Aorta (tissue), 5 donors: ENCODE data around the gene ZBTB17. TPM values are rescaled to one million over a fixed set of nuclear protein-coding genes. Genes with fewer than 3 reads are reported as not detected.

Source experiments
- ATAC-seq: fragments of 200-7000 bp; cut with Tn5 transposase; one replicate; pipeline ENCODE4 v1.9.1; 2022; ENCODE audit warnings: moderate library complexity; ENCODE audit not compliant: low FRiP score
- DNase-seq, 2 donors: peaks; one replicate each; pipeline ENCODE4 v3.0.0-alpha.2; 2020
- H3K27ac ChIP-seq, 2 donors: one replicate each; pipeline ENCODE4 v1.5.1; 2013; ENCODE audit warnings: low read length in 2 of 2, mild to moderate bottlenecking in 2 of 2, moderate library complexity in 2 of 2, control low read depth in 1 of 2, inconsistent platforms in 1 of 2, low read depth in 1 of 2
- H3K27me3 ChIP-seq, 2 donors: one replicate each; pipeline ENCODE4 v1.6.1; 2013; ENCODE audit warnings: control low read depth in 1 of 2, low read length in 1 of 2, mild to moderate bottlenecking in 1 of 2, moderate library complexity in 1 of 2; ENCODE audit not compliant: insufficient read depth in 2 of 2, control insufficient read depth in 1 of 2
- H3K36me3 ChIP-seq, 2 donors: one replicate each; pipeline ENCODE4 v1.6.1; 2013; ENCODE audit warnings: control low read depth in 1 of 2, low read length in 1 of 2, mild to moderate bottlenecking in 1 of 2; ENCODE audit not compliant: insufficient read depth in 2 of 2, control insufficient read depth in 1 of 2
- H3K4me1 ChIP-seq, 2 donors: one replicate each; pipeline ENCODE4 v1.6.1; 2013; ENCODE audit warnings: low read length in 2 of 2, control low read depth in 1 of 2, mild to moderate bottlenecking in 1 of 2, moderate library complexity in 1 of 2; ENCODE audit not compliant: insufficient read depth in 2 of 2, control insufficient read depth in 1 of 2
- H3K4me3 ChIP-seq, 2 donors: one replicate each; pipeline ENCODE4 v1.5.1; 2013; ENCODE audit warnings: low read length in 2 of 2, control low read depth in 1 of 2, mild to moderate bottlenecking in 1 of 2
- H3K9me3 ChIP-seq: one replicate; pipeline ENCODE4 v1.6.1; 2013; ENCODE audit warnings: mild to moderate bottlenecking, low read length; ENCODE audit not compliant: control insufficient read depth
- WGBS, 2 donors: extraction: QIAGEN DNeasy Blood & Tissue Kit; methylation state at CpG; one replicate each; pipeline ENCODE4 v1.1.7; 2013; 5-methylcytosine and 5-hydroxymethylcytosine counted together
- intact Hi-C, 2 donors: fragments of 100-400 bp; cut with DNase I; formaldehyde crosslinking; loops; one replicate each; pipeline versions ENCODE4 v1.14.2 to v1.15.0; 2022
- polyA plus RNA-seq, 2 donors: library from polyadenylated mRNA; stranded (reverse); fragments of 200-250 nt; gene quantifications; one replicate each; pipeline ENCODE4 v1.2.3, GENCODE V29; 2013
- total RNA-seq, 2 donors: library from RNA; stranded (reverse); fragmentation: NEBNext Ultra II Directional; extraction: Animal tissue kit (Norgen Biotek cat#: 25700); gene quantifications; one replicate each; pipeline ENCODE4 v1.2.1, GENCODE V29; 2021
- donor health status: healthy with polysubstance abuse.
- donor health status: Bipolar disorder and iron deficiency.
- donor health status: DM: no; HTN: no; CAD: no.
- donor health status: DM: no; HTN: no; CAD: no.
- donor health status: DM: yes; HTN: yes; CAD: no.

Gene ZBTB17
- total and polyA plus RNA-seq, 4 donors, result 15.0 to 134 (median 48.9) TPM

- no peaks in the 10 kb centered on the region for H3K9me3 ChIP-seq
- ATAC-seq, result no peak
- H3K4me3 ChIP-seq, result no peak overlapping the region
- H3K27ac ChIP-seq, result peak overlapping the region; percentile 83 to 93
- intact Hi-C loops, result loop anchor here (2.0 to 5.0 kb wide), 2 partner anchors 33 to 227 kb away; no protein-coding TSS in a partner anchor
- no peak for DNase-seq
- no peaks in the 10 kb centered on the region for H3K27me3 ChIP-seq
- WGBS, 2 donors, result 25 to 27% methylated on average over 4 of the region's 4 CpGs
- H3K4me1 ChIP-seq, result no peaks in the 10 kb centered on the region
- H3K36me3 ChIP-seq, result no peaks in the 10 kb centered on the region
Measured at GRCh38 chr1:16013908-16014258, 38.0 kb upstream of the ZBTB17 start.

GRCh38 chr1:16013220-16013907 is 37.5 kb upstream of the ZBTB17 start:
- ATAC-seq (peak; percentile 75), DNase-seq (peak; percentile 89 to 93)
- H3K27ac ChIP-seq, result peak overlapping the region; percentile 83 to 93
- H3K36me3 ChIP-seq, result no peaks in the 10 kb centered on the region
- no peaks in the 10 kb centered on the region for H3K4me1 ChIP-seq
- H3K4me3 ChIP-seq, result no peak overlapping the region
- no peaks in the 10 kb centered on the region for H3K9me3 ChIP-seq
- 6 to 13% methylated on average over 21 to 28 of the region's 28 CpGs for WGBS, 2 donors
- intact Hi-C loops, result loop anchor here in 1 of 2 donors (5.0 kb wide), 1 partner anchor 34 kb away; no protein-coding TSS in a partner anchor
- H3K27me3 ChIP-seq, result no peaks in the 10 kb centered on the region

GRCh38 chr1:16012590-16013219 is 36.8 kb upstream of the ZBTB17 start:
- DNase-seq (peak; percentile 85 to 93), ATAC-seq (peak; percentile 68)
- 3 to 6% methylated on average over 21 to 36 of the region's 36 CpGs for WGBS, 2 donors
- H3K36me3 ChIP-seq, result no peaks in the 10 kb centered on the region
- no peaks in the 10 kb centered on the region for H3K4me1 ChIP-seq
- H3K4me3 ChIP-seq, result no peak overlapping the region
- peak overlapping the region; percentile 56 to 67 for H3K27ac ChIP-seq
- H3K9me3 ChIP-seq, result no peaks in the 10 kb centered on the region
- H3K27me3 ChIP-seq, result no peaks in the 10 kb centered on the region
- intact Hi-C loops, result loop anchor here in 1 of 2 donors (5.0 kb wide), 1 partner anchor 35 kb away; no protein-coding TSS in a partner anchor

GRCh38 chr1:16011936-16012589 is 36.2 kb upstream of the ZBTB17 start:
- DNase-seq (no peak), ATAC-seq (no peak)
- Histone ChIP-seq H3K27me3 (no peaks in the 10 kb centered on the region), H3K4me3 (no peak overlapping the region), H3K27ac (peak overlapping the region in 1 of 2 donors; percentile 56), H3K9me3 (no peaks in the 10 kb centered on the region), H3K36me3 (no peaks in the 10 kb centered on the region), H3K4me1 (no peaks in the 10 kb centered on the region)
- WGBS, 2 donors, result 93 to 94% methylated on average over 11 of the region's 11 CpGs
- intact Hi-C loops, result loop anchor here in 1 of 2 donors (5.0 kb wide), 1 partner anchor 35 kb away; no protein-coding TSS in a partner anchor

- no peak overlapping the region for H3K27ac ChIP-seq
- intact Hi-C loops, result loop anchor here in 1 of 2 donors (5.0 kb wide), 1 partner anchor 36 kb away; no protein-coding TSS in a partner anchor
- no peaks in the 10 kb centered on the region for H3K4me1 ChIP-seq
Measured at GRCh38 chr1:16010837-16011236, 34.9 kb upstream of the ZBTB17 start.

GRCh38 chr1:16009678-16010077 is 33.8 kb upstream of the ZBTB17 start:
- Histone ChIP-seq H3K27me3 (no peaks in the 10 kb centered on the region), H3K9me3 (no peaks in the 10 kb centered on the region), H3K4me1 (no peaks in the 10 kb centered on the region), H3K4me3 (no peak overlapping the region), H3K27ac (no peak overlapping the region), H3K36me3 (no peaks in the 10 kb centered on the region)
- DNase-seq (no peak), ATAC-seq (no peak)
- intact Hi-C loops, result loop anchor here (1.0 to 5.0 kb wide), 4 partner anchors 23 to 48 kb away; no protein-coding TSS in a partner anchor
- WGBS, 2 donors, result 89 to 92% methylated on average over 11 of the region's 11 CpGs

More at GRCh38 chr1:16010837-16011236, 34.9 kb upstream of the ZBTB17 start:
- Histone ChIP-seq H3K27me3 (no peaks in the 10 kb centered on the region), H3K9me3 (no peaks in the 10 kb centered on the region), H3K36me3 (no peaks in the 10 kb centered on the region), H3K4me3 (no peak overlapping the region)
- ATAC-seq (no peak), DNase-seq (no peak)
- WGBS, 2 donors, result 87 to 93% methylated on average over 3 of the region's 3 CpGs

- intact Hi-C loops, result loop anchor here (1.0 to 5.0 kb wide), 3 partner anchors 23 to 48 kb away; no protein-coding TSS in a partner anchor
- 1% methylated on average over 4 of the region's 4 CpGs for whole genome bisulfite sequencing, 2 donors
- no peak overlapping the region for H3K27ac ChIP-seq
- H3K27me3 ChIP-seq, result no peaks in the 10 kb centered on the region
- no peaks in the 10 kb centered on the region for H3K36me3 ChIP-seq
- H3K4me1 ChIP-seq, result no peaks in the 10 kb centered on the region
- ATAC-seq (peak; percentile 64), DNase-seq (peak; percentile 85 to 94)
- no peaks in the 10 kb centered on the region for H3K9me3 ChIP-seq
- H3K4me3 ChIP-seq, result no peak overlapping the region
Measured at GRCh38 chr1:16009030-16009460, 33.1 kb upstream of the ZBTB17 start.

- ATAC-seq (no peak), DNase-seq (peak in 1 of 2 donors; percentile 4)
- no peaks in the 10 kb centered on the region for H3K9me3 ChIP-seq
- no peaks in the 10 kb centered on the region for H3K36me3 ChIP-seq
- H3K4me3 ChIP-seq, result no peak overlapping the region
- H3K27ac ChIP-seq, result no peak overlapping the region
- H3K4me1 ChIP-seq, result no peaks in the 10 kb centered on the region
- intact Hi-C loops, result loop anchor here in 1 of 2 donors (5.0 kb wide), 1 partner anchor 49 kb away; no protein-coding TSS in a partner anchor
- H3K27me3 ChIP-seq, result no peaks in the 10 kb centered on the region
- 82 to 84% methylated on average over 6 of the region's 6 CpGs for WGBS, 2 donors
Measured at GRCh38 chr1:16007671-16008341, 31.9 kb upstream of the ZBTB17 start.
